Astrocyte (in vitro differentiated cells and primary cell): ENCODE measurements around the gene SMIM24.

ENCODE experiments used
- EZH2 ChIP-seq: IDR thresholded peaks from 2 replicates; pipeline ENCODE4 v1.6.1; 2012; ENCODE audit warnings: mild to moderate bottlenecking, low read length, inconsistent platforms; ENCODE audit not compliant: insufficient read depth
- TF ChIP-seq, protein P1 (sequence below): IDR thresholded peaks from 2 replicates; pipeline ENCODE4 v1.5.1; 2011; ENCODE audit warnings: low read depth, mild to moderate bottlenecking, inconsistent platforms, low read length, moderate library complexity; ENCODE audit not compliant: insufficient read depth

DNA sequence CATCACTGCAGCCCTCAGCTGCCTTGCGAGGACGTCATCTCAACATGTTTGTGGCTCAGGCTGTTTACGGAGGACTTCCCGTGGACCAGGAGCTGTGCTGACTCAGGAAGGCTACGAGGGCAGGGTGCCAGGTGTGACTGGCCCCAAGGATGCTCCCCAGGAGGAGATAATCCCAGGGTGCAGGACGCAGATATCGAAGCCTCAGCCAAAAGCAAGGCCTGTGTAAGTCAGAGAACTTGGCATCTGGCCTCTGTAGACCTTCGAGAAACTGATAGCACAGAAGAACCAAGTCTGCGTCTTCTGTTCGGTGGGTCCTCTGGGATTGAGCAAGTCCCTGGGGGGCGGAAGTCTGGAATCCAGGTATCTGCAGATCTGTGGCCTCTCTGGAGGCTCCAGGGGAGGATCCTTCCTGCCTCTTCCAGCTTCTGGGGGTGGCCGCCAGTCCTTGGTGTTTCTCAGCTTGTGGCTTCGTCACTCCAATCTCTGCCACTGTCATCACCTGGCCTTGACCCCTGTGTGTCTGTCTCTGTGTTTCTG, 22.8 kb upstream of the SMIM24 start:
- TF ChIP-seq, protein P1, sequence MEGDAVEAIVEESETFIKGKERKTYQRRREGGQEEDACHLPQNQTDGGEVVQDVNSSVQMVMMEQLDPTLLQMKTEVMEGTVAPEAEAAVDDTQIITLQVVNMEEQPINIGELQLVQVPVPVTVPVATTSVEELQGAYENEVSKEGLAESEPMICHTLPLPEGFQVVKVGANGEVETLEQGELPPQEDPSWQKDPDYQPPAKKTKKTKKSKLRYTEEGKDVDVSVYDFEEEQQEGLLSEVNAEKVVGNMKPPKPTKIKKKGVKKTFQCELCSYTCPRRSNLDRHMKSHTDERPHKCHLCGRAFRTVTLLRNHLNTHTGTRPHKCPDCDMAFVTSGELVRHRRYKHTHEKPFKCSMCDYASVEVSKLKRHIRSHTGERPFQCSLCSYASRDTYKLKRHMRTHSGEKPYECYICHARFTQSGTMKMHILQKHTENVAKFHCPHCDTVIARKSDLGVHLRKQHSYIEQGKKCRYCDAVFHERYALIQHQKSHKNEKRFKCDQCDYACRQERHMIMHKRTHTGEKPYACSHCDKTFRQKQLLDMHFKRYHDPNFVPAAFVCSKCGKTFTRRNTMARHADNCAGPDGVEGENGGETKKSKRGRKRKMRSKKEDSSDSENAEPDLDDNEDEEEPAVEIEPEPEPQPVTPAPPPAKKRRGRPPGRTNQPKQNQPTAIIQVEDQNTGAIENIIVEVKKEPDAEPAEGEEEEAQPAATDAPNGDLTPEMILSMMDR = no peak
- no peak for TF ChIP-seq EZH2
